Spleen (tissue), 11 donors: ENCODE results near the gene PCBD1. TPM values are rescaled to one million over a fixed set of nuclear protein-coding genes. Genes with fewer than 3 reads are reported as not detected.
A peak's percentile ranks its signal among the peaks of the same experiment; 100 is the strongest.

Source experiments
- DNase-seq: peaks from one replicate; pipeline ENCODE4 v3.0.0-alpha.2; 2020
- H3K27ac ChIP-seq, 8 donors: fragments of 200-600 bp; sonication (generic) in 7 of 8; 1 replicate in 4 of 8; 2 replicates in 4 of 8; pipeline versions ENCODE4 v1.5.0 to v1.8.0; 2016 to 2021; ENCODE audit warnings: inconsistent platforms in 4 of 8, mild to moderate bottlenecking in 4 of 8, moderate library complexity in 1 of 8
- H3K27me3 ChIP-seq, 7 donors: fragments of 200-600 bp; sonication (generic) in 6 of 7; replicated peaks in 1 of 7; 1 replicate in 4 of 7; 2 replicates in 3 of 7; pipeline versions ENCODE4 v1.5.0 to v1.8.0; 2016 to 2021; ENCODE audit warnings: inconsistent platforms in 3 of 7, mild to moderate bottlenecking in 1 of 7
- H3K36me3 ChIP-seq, 6 donors: fragments of 200-600 bp; sonication (generic) in 5 of 6; 1 replicate in 4 of 6; 2 replicates in 2 of 6; pipeline versions ENCODE4 v1.5.0 to v1.8.0; 2016 to 2021; ENCODE audit warnings: inconsistent platforms in 2 of 6
- H3K4me1 ChIP-seq, 6 donors: fragments of 200-600 bp; sonication (generic) in 5 of 6; 1 replicate in 3 of 6; 2 replicates in 3 of 6; pipeline versions ENCODE4 v1.5.0 to v1.8.0; 2016 to 2021; ENCODE audit warnings: inconsistent platforms in 3 of 6
- H3K4me3 ChIP-seq, 8 donors: fragments of 200-600 bp; sonication (generic) in 7 of 8; 1 replicate in 4 of 8; 2 replicates in 4 of 8; pipeline versions ENCODE4 v1.5.0 to v1.8.0; 2016 to 2021; ENCODE audit warnings: inconsistent platforms in 4 of 8, mild to moderate bottlenecking in 4 of 8, moderate library complexity in 2 of 8
- H3K9me3 ChIP-seq, 8 donors: fragments of 200-600 bp; sonication (generic) in 7 of 8; 1 replicate in 4 of 8; 2 replicates in 4 of 8; pipeline versions ENCODE4 v1.5.0 to v1.8.0; 2016 to 2021; ENCODE audit warnings: inconsistent platforms in 4 of 8
- POLR2A ChIP-seq, 3 donors: fragments of 450-650 bp; IDR thresholded peaks; one replicate each; pipeline ENCODE4 v1.5.1; 2017; ENCODE audit warnings: antibody characterized with exemption in 3 of 3, mild to moderate bottlenecking in 1 of 3
- POLR2AphosphoS5 ChIP-seq, 3 donors: sonication (generic); formaldehyde crosslinking; IDR thresholded peaks; one replicate each; pipeline ENCODE4 v1.5.1; 2017; ENCODE audit warnings: antibody characterized with exemption in 3 of 3
- WGBS, 5 donors: extraction: QIAGEN DNeasy Blood & Tissue Kit in 3 of 5; methylation state at CpG; one replicate each; pipeline versions ENCODE4 v1.1.5 to v1.1.7; 2013 to 2018; 5-methylcytosine and 5-hydroxymethylcytosine counted together
- intact Hi-C: fragments of 100-400 bp; cut with DNase I; formaldehyde crosslinking; loops from one replicate; pipeline ENCODE4 v1.15.0; 2023; ENCODE audit warnings: low total_unique reads
- polyA plus RNA-seq, 3 donors: library from polyadenylated mRNA; stranded (reverse); fragments of 200-250 nt; gene quantifications; one replicate each; pipeline ENCODE4 v1.2.1, GENCODE V29; 2013
- total RNA-seq, 7 donors: library from RNA; depleted of rRNA in 3 of 7; stranded (reverse); fragments of >200 nt in 3 of 7; fragmentation: NEBNext Ultra II Directional in 4 of 7; extraction: Animal tissue kit (Norgen Biotek cat#: 25700) in 4 of 7; gene quantifications; one replicate each; pipeline versions ENCODE4 v1.1.0 to v1.2.1, GENCODE V29; 2016 to 2021
- TF ChIP-seq, protein P1 (sequence below), 11 experiments: fragments of 200-600 bp in 7 of 11; fragments of 450-650 bp in 4 of 11; sonication (generic) in 4 of 11; IDR thresholded peaks in 8 of 11; conservative IDR thresholded peaks in 3 of 11; 1 replicate in 7 of 11; 2 replicates in 4 of 11; pipeline versions ENCODE4 v1.4.0 to v1.8.0; 2016 to 2021; ENCODE audit warnings: antibody characterized with exemption in 11 of 11, inconsistent platforms in 4 of 11, mild to moderate bottlenecking in 1 of 11
- donor health status: healthy with polysubstance abuse.
- donor health status: DM: no; HTN: no; CAD: no; lungs with moderate emphysema.
- donor health status: DM: no; HTN: no; CAD: no.
- donor health status: Bipolar disorder and iron deficiency.
- donor health status: healthy.
- donor health status: DM: no; HTN: no; CAD: no.
- donor health status: DM: yes; HTN: yes; CAD: no.

Gene PCBD1
- total and polyA plus RNA-seq, 10 donors: 24.5 to 45.6 (median 30.7) TPM

DNA sequence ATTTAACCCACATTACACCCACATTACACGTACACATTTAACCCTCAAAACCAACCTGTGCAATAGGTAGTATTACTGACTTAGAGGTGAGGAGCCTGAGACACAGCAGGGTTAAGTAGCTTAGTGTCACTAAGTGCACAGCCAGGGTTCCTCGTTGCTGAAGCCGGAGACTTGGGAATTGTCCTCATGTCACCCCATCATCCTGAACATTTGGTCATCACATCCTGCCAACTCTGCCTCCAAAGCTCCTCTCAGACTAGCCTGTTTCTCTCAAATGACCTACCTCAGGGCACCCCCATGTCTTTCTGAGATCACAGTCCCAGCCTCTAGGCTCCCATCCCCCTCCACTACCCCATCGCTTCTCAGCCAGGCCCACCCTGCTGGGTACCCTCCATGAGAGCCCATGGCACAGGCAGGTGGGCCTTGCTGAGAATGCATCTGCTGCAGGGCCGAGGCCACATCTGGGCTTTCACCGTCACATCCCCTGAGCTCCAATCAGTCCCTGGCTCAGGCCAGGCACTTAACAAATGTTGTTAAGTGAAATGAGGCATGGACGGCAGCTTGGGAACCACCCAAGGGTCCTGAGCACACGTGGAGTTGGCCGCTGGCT, 21.1 kb upstream of the PCBD1 start:
- WGBS, 5 donors: 81 to 88% (median 84%) methylated on average over 9 of the region's 9 CpGs

DNA sequence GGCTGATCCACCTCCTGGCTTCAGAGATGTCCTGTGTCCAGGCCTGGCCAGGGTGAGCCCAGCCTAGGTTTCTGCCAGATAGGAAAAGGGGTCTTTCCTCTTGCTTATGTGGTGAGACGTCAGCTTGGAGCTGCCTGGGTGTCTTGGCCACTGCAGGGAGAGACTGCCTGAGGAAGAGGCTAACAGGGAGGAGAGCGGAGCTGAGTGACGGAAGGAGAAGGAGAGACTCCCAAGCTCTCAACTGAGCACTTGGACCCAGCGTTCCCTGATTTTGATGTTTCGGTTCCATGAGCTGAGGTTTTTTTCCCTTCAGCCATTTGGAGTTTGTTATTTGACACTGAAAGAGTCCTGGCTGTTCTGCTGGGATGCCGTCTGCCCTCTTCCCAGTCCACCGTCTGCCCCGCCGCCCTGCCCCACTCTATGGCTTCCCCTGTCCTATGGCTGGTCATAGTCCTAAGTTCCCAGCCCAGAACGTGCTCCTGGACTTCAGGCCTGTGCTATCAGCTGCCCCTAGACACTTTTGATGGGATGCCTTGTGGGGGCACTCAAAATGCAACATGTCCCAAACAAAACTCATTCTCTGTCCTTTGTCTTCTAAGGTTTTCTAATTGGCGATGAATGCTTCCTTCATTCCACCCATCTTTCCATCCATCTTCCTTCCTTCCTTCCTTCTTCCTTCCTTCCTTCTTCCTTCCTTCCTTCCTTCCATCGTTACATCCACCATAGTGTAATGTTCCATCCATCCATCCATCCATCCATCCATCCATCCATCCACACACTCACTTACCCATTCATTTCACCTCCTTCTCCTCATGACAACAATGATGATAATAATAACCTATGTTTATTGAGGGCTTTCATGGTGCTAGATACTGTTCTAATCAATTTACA, 20.3 kb upstream of the PCBD1 start:
- intact Hi-C loops: no loop called here
- TF ChIP-seq POLR2AphosphoS5 (IDR thresholded peaks at IDR 0.05) (no peak), POLR2A (IDR thresholded peaks at IDR 0.05) (no peak)
- TF ChIP-seq, protein P1, sequence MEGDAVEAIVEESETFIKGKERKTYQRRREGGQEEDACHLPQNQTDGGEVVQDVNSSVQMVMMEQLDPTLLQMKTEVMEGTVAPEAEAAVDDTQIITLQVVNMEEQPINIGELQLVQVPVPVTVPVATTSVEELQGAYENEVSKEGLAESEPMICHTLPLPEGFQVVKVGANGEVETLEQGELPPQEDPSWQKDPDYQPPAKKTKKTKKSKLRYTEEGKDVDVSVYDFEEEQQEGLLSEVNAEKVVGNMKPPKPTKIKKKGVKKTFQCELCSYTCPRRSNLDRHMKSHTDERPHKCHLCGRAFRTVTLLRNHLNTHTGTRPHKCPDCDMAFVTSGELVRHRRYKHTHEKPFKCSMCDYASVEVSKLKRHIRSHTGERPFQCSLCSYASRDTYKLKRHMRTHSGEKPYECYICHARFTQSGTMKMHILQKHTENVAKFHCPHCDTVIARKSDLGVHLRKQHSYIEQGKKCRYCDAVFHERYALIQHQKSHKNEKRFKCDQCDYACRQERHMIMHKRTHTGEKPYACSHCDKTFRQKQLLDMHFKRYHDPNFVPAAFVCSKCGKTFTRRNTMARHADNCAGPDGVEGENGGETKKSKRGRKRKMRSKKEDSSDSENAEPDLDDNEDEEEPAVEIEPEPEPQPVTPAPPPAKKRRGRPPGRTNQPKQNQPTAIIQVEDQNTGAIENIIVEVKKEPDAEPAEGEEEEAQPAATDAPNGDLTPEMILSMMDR (IDR thresholded peaks at IDR 0.05 in 8 of 11, conservative IDR thresholded peaks at IDR 0.05 in 3 of 11): no peak
- Histone ChIP-seq H3K4me3 (no peak overlapping the region), H3K36me3 (no peaks in the 10 kb centered on the region), H3K27ac (no peak overlapping the region), H3K9me3 (no peaks in the 10 kb centered on the region), H3K4me1 (no peaks in the 10 kb centered on the region), H3K27me3 (peaks cover 0 to 16% (median 0%) of the 10 kb centered on the region in 7 donors)
- DNase-seq: peak; percentile 58
- 80 to 89% (median 86%) methylated on average over 12 of the region's 12 CpGs for WGBS, 5 donors

More for the DNA sequence above, 21.1 kb upstream of the PCBD1 start:
- TF ChIP-seq, protein P1 (IDR thresholded peaks at IDR 0.05 in 8 of 11, conservative IDR thresholded peaks at IDR 0.05 in 3 of 11): no peak
- TF ChIP-seq POLR2AphosphoS5 (IDR thresholded peaks at IDR 0.05) (no peak), POLR2A (IDR thresholded peaks at IDR 0.05) (no peak)
- H3K4me3 ChIP-seq: no peak overlapping the region
- H3K36me3 ChIP-seq: no peaks in the 10 kb centered on the region
- no peaks in the 10 kb centered on the region for H3K4me1 ChIP-seq
- peaks cover 0 to 11% (median 0%) of the 10 kb centered on the region in 7 donors for H3K27me3 ChIP-seq
- intact Hi-C loops: no loop called here
- no peaks in the 10 kb centered on the region for H3K9me3 ChIP-seq
- H3K27ac ChIP-seq: no peak overlapping the region
- peak; percentile 47 for DNase-seq

DNA sequence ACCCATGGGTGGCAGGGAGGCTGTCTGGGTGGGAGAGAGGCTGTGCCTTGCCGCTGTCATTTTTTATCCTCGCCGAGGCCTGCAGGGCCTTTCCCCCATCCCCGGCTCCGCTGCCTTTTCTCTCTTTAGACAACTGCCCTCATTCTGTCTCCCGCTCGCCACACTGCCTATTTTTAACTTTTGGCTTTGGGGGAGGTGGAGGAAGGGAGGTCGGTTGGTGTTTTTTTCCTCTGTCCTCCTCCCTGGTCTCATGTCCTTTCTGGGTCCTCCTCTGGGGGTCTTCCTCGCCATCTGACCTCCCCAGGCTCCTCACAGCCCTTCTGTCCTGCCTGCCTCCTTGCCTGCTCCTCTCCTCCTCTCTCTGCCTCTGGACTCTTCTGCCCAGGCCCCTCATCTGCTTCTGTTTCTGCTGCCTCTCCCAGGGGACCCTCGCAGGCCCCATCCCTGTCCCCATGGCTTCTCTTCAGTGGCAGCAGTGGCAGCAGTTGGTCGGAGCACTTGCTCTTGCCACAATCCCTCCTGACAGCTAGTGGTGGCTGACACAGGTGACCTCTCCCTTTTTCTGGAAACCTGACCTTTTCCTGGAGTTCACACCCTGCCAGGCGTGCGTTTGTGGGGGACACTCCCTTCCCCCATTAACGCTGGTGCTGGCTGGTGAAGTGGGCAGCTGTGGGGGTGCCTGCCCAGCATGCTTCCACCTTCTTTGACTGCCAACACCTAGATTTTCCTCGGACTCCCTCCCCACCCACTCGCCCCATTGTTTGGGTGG, 19.5 kb upstream of the PCBD1 start:
- Histone ChIP-seq H3K27ac (no peak overlapping the region), H3K9me3 (no peaks in the 10 kb centered on the region), H3K4me1 (peaks cover 0 to 8% (median 2%) of the 10 kb centered on the region in 6 donors), H3K4me3 (no peak overlapping the region), H3K36me3 (no peaks in the 10 kb centered on the region), H3K27me3 (peaks cover 0 to 22% (median 0%) of the 10 kb centered on the region in 7 donors)
- no peak for TF ChIP-seq POLR2AphosphoS5 (IDR thresholded peaks at IDR 0.05)
- TF ChIP-seq POLR2A (IDR thresholded peaks at IDR 0.05): no peak
- TF ChIP-seq, protein P1 (IDR thresholded peaks at IDR 0.05 in 8 of 11, conservative IDR thresholded peaks at IDR 0.05 in 3 of 11): no peak
- peak; percentile 59 for DNase-seq
- intact Hi-C loops: no loop called here
- WGBS, 5 donors: 67 to 84% (median 74%) methylated on average over 16 of the region's 16 CpGs
